HCT116 (cell line): ENCODE data around the gene GUSB. TPM values are rescaled to one million over a fixed set of nuclear protein-coding genes. Genes with fewer than 3 reads are reported as not detected.

Source experiments
- ATAC-seq: fragments of 200-7000 bp; cut with Tn5 transposase; 2 replicates; pipeline ENCODE4 v1.9.1; 2020; ENCODE audit warnings: mild to moderate bottlenecking, moderate library complexity
- BruUV-seq: library from RNA; stranded (reverse); fragments of 400-500 nt; replicated peaks from 2 replicates; lab custom pipeline; 2021; lab: Mats Ljungman, UMichigan
- CTCF ChIA-PET: fragments of 300-600 bp; sonication (Branson Sonifier 250); formaldehyde crosslinking; loops from one replicate; lab custom pipeline; 2021; ENCODE audit warnings: antibody characterized with exemption; lab: Charles Lee
- POLR2A ChIA-PET: fragments of 300-600, 350-600 bp; sonication (Branson Sonifier 250); formaldehyde crosslinking; loops from one replicate; lab custom pipeline; 2021; ENCODE audit warnings: antibody characterized with exemption; lab: Charles Lee
- RAD21 ChIA-PET, 2 experiments: fragments of 300-600 bp; sonication (Branson Sonifier 250); formaldehyde crosslinking; loops; one replicate each; lab custom pipeline; 2023; ENCODE audit warnings: low total read pairs in 2 of 2; ENCODE audit not compliant: uncharacterized antibody in 2 of 2, unreplicated experiment in 2 of 2, low non-redundant PET in 1 of 2; lab: Charles Lee
- DNase-seq: peaks from one replicate; pipeline ENCODE4 v3.0.0-alpha.2; 2010; ENCODE audit warnings: low read depth, low spot score
- H2AFZ ChIP-seq: fragments of 200-600 bp; shearing (Covaris generic), sonication (generic); 2 replicates; pipeline ENCODE4 v1.6.1; 2017; ENCODE audit warnings: low read depth, mixed run types, mixed read lengths, antibody characterized with exemption, low read length; ENCODE audit not compliant: poor library complexity, severe bottlenecking
- H3K27ac ChIP-seq: 2 replicates; pipeline ENCODE4 v1.5.1; 2012; ENCODE audit warnings: low read depth, low read length
- H3K27me3 ChIP-seq: fragments of 200-600 bp; sonication (generic); 2 replicates; pipeline ENCODE4 v1.6.1; 2016; ENCODE audit warnings: mixed run types, low read length, mixed read lengths; ENCODE audit not compliant: insufficient read depth
- H3K36me3 ChIP-seq, 2 experiments: fragments of 200-500 bp in 1 of 2; fragments of 200-600 bp in 1 of 2; sonication (Bioruptor generic) in 1 of 2; sonication (generic) in 1 of 2; 2 replicates each; pipeline versions ENCODE4 v1.5.1 to v1.6.1; 2014 to 2016; ENCODE audit warnings: low read length in 2 of 2, inconsistent platforms in 1 of 2, mixed read lengths in 1 of 2, mixed run types in 1 of 2; ENCODE audit not compliant: insufficient read depth in 2 of 2, control insufficient read depth in 1 of 2
- H3K4me1 ChIP-seq, 2 experiments: fragments of 200-600 bp in 1 of 2; sonication (generic) in 1 of 2; 2 replicates each; pipeline versions ENCODE4 v1.5.1 to v1.6.1; 2012 to 2017; ENCODE audit warnings: low read length in 2 of 2, inconsistent platforms in 1 of 2, mild to moderate bottlenecking in 1 of 2, mixed read lengths in 1 of 2, mixed run types in 1 of 2, moderate library complexity in 1 of 2; ENCODE audit not compliant: insufficient read depth in 2 of 2, control insufficient read depth in 1 of 2
- H3K4me2 ChIP-seq: fragments of 200-600 bp; sonication (generic); 2 replicates; pipeline ENCODE4 v1.6.1; 2017; ENCODE audit warnings: mixed run types, low read length, mixed read lengths
- H3K4me3 ChIP-seq, 2 experiments: fragments of 200-600 bp in 1 of 2; sonication (generic) in 1 of 2; replicated peaks in 1 of 2; 2 replicates each; pipeline ENCODE4 v1.5.1; 2011 to 2016; ENCODE audit warnings: low read length in 2 of 2, control low read depth in 1 of 2, low read depth in 1 of 2, mild to moderate bottlenecking in 1 of 2, mixed read lengths in 1 of 2, mixed run types in 1 of 2
- H3K79me2 ChIP-seq: fragments of 200-600 bp; sonication (generic); 2 replicates; pipeline ENCODE4 v1.6.1; 2017; ENCODE audit warnings: mild to moderate bottlenecking, mixed run types, low read length, moderate library complexity, mixed read lengths; ENCODE audit not compliant: insufficient read depth
- H3K9ac ChIP-seq: fragments of 200-600 bp; sonication (generic); 2 replicates; pipeline ENCODE4 v1.6.1; 2016; ENCODE audit warnings: low read length, mixed read lengths
- H3K9me2 ChIP-seq: fragments of 200-600 bp; sonication (generic), shearing (Covaris generic); 2 replicates; pipeline ENCODE4 v1.6.1; 2017; ENCODE audit warnings: mixed run types, mild to moderate bottlenecking, moderate library complexity; ENCODE audit not compliant: insufficient read depth
- H3K9me3 ChIP-seq, 2 experiments: fragments of 200-500 bp in 1 of 2; fragments of 200-600 bp in 1 of 2; sonication (Bioruptor generic) in 1 of 2; sonication (generic) in 1 of 2; 2 replicates each; pipeline ENCODE4 v1.6.1; 2014 to 2017; ENCODE audit warnings: low read length in 2 of 2, mixed read lengths in 2 of 2, inconsistent platforms in 1 of 2, low read depth in 1 of 2, mild to moderate bottlenecking in 1 of 2, mixed run types in 1 of 2, moderate library complexity in 1 of 2; ENCODE audit not compliant: control insufficient read depth in 1 of 2, insufficient read depth in 1 of 2
- H4K20me1 ChIP-seq: fragments of 200-600 bp; sonication (generic), shearing (Covaris generic); 2 replicates; pipeline ENCODE4 v1.6.1; 2017; ENCODE audit warnings: mixed run types, mild to moderate bottlenecking, moderate library complexity; ENCODE audit not compliant: insufficient read depth
- CBX3 ChIP-seq: IDR thresholded peaks from 2 replicates; pipeline ENCODE4 v1.6.1; 2012; ENCODE audit warnings: low read depth
- CEBPB ChIP-seq: IDR thresholded peaks from 2 replicates; pipeline ENCODE4 v1.6.1; 2012; ENCODE audit warnings: low read depth
- EGR1 ChIP-seq: IDR thresholded peaks from 2 replicates; pipeline ENCODE4 v1.6.1; 2012; ENCODE audit warnings: low read depth
- ELF1 ChIP-seq: IDR thresholded peaks from 2 replicates; pipeline ENCODE4 v1.6.1; 2012; ENCODE audit warnings: low read depth, borderline replicate concordance
- EZH2 ChIP-seq: fragments of 200-600 bp; sonication (generic); IDR thresholded peaks from 2 replicates; pipeline ENCODE4 v1.6.1; 2017; ENCODE audit warnings: antibody characterized with exemption, mixed run types
- EZH2phosphoT487 ChIP-seq: fragments of 200-600 bp; IDR thresholded peaks from 2 replicates; pipeline ENCODE4 v1.6.1; 2018; ENCODE audit warnings: antibody characterized with exemption, borderline replicate concordance
- FOSL1 ChIP-seq: IDR thresholded peaks from 2 replicates; pipeline ENCODE4 v1.6.1; 2012; ENCODE audit warnings: low read depth
- JUND ChIP-seq: IDR thresholded peaks from 2 replicates; pipeline ENCODE4 v1.6.1; 2012
- POLR2A ChIP-seq: IDR thresholded peaks from 2 replicates; pipeline ENCODE4 v1.7.0; 2011; ENCODE audit warnings: borderline replicate concordance; ENCODE audit not compliant: insufficient read depth, insufficient read length; ENCODE audit errors: extremely low read depth
- POLR2AphosphoS5 ChIP-seq: IDR thresholded peaks from 2 replicates; pipeline ENCODE4 v1.6.1; 2011; ENCODE audit warnings: mild to moderate bottlenecking, low read depth, low read length, moderate library complexity
- RAD21 ChIP-seq: IDR thresholded peaks from 2 replicates; pipeline ENCODE4 v1.6.1; 2012; ENCODE audit warnings: low read depth, mild to moderate bottlenecking
- SIN3A ChIP-seq: IDR thresholded peaks from 2 replicates; pipeline ENCODE4 v1.6.1; 2012; ENCODE audit warnings: low read depth
- TCF7L2 ChIP-seq: IDR thresholded peaks from 2 replicates; pipeline ENCODE4 v1.7.0; 2011; ENCODE audit warnings: borderline replicate concordance, inconsistent platforms; ENCODE audit not compliant: insufficient read depth, insufficient read length; ENCODE audit errors: extremely low read depth
- YY1 ChIP-seq: IDR thresholded peaks from 2 replicates; pipeline ENCODE4 v1.6.1; 2011; ENCODE audit warnings: low read length, low read depth, moderate library complexity, mild to moderate bottlenecking; ENCODE audit not compliant: insufficient replicate concordance; ENCODE audit errors: extremely low read depth
- ZNF274 ChIP-seq: fragments of 200-500 bp; sonication (Bioruptor generic); IDR thresholded peaks from 2 replicates; pipeline ENCODE4 v1.6.1; 2014; ENCODE audit warnings: mild to moderate bottlenecking, low read depth, low read length, inconsistent platforms
- intact Hi-C: fragments of 100-400 bp; cut with micrococcal nuclease; formaldehyde crosslinking; loops from 2 replicates; pipeline ENCODE4 v1.10.0; 2022
- total RNA-seq: library from RNA; stranded (reverse); gene quantifications from one replicate; pipeline ENCODE4 v1.2.1, GENCODE V29; 2021; ENCODE audit not compliant: unreplicated experiment
- TF ChIP-seq, protein P1 (sequence below): IDR thresholded peaks from 2 replicates; pipeline ENCODE4 v1.6.1; 2011; ENCODE audit warnings: mild to moderate bottlenecking, low read length, moderate library complexity; ENCODE audit not compliant: insufficient replicate concordance; ENCODE audit errors: extremely low read depth
- TF ChIP-seq, protein P2 (sequence below), 3 experiments: fragments of 200-600 bp in 1 of 3; sonication (generic) in 1 of 3; IDR thresholded peaks in 2 of 3; conservative IDR thresholded peaks in 1 of 3; 2 replicates each; pipeline ENCODE4 v1.5.1; 2012 to 2017; ENCODE audit warnings: low read depth in 2 of 3, low read length in 2 of 3, antibody characterized with exemption in 1 of 3, borderline replicate concordance in 1 of 3, control low read depth in 1 of 3, mild to moderate bottlenecking in 1 of 3, mixed read lengths in 1 of 3, mixed run types in 1 of 3, moderate library complexity in 1 of 3; ENCODE audit not compliant: insufficient read depth in 1 of 3
- TF ChIP-seq, protein P3 (sequence below): IDR thresholded peaks from 2 replicates; pipeline ENCODE4 v1.6.1; 2012; ENCODE audit warnings: low read depth

GUSB gene
- total RNA-seq, 1 experiment from 2014 or later, result 31.5 TPM

DNA sequence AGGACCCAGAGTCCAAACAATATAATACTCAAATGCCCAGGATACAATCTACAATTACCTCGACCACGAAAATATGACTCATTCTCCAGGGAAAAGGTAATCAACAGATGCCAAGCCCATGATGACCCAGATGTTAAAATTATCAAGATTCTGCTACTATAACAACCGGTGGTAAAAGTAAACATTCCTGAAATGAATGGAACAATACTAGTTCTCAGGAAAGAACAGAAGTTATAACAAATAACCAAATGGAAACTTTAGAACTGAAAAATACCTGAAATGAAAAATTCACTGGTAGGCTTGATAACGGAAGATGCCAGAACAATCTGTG is 34.1 kb upstream of the GUSB start (continued):
- TF ChIP-seq RAD21, result no peak
- TF ChIP-seq FOSL1, result no peak
- no peak for TF ChIP-seq EGR1
- TF ChIP-seq POLR2AphosphoS5, result no peak
- TF ChIP-seq, all 23 proteins: peak for 0

DNA sequence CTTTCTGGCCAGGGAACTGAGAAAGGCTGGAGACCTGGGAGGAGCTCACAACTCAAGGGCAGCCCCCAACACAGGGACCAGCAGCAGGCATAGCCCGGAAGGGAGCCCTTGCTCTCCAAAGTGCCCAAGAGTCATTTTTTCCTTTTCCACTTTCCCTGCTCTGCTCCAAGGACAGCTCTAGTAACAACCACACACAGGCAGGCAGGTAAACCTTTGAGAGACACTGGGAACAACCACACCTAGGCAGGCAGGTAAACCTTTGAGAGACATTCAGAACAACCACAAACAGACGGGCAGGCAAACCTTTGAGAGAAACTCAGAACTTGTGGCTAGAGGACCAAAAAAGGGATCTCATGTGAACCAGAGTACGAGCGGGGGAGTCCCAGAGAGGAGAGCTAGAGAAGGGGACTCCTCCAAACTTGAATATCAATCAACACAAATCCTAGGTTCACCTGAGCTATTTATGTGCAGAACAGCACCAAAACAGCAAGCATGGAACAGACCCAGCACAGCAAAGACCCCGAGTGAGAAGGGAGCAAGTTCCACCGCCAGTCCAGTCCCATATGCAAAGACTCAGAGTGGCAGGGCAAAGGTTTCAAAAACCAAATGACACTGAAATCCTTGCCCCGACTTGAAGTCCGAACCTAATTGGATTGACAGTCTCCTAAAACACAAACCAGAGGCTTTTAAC is 33.6 kb upstream of the GUSB start:
- Histone ChIP-seq H3K36me3 (no peaks in the 10 kb centered on the region), H3K4me3 (no peak overlapping the region), H3K4me2 (peak overlapping the region; percentile 13; the same call in 1 of the 2 replicates), H3K27ac (no peak overlapping the region), H3K79me2 (no peaks in the 10 kb centered on the region), H2AFZ (peak overlapping the region; percentile 29), H3K9me2 (no peaks in the 10 kb centered on the region), H4K20me1 (no peaks in the 10 kb centered on the region), H3K27me3 (no peaks in the 10 kb centered on the region), H3K9me3 (no peaks in the 10 kb centered on the region), H3K9ac (no peak overlapping the region), H3K4me1 (peaks cover 4 to 12% of the 10 kb centered on the region in 2 experiments; a peak in 2 of 4 replicates)
- ATAC-seq, result no peak
- no peak for DNase-seq
- ChIA-PET RAD21 (no interaction called here), CTCF (no interaction called here), POLR2A (interaction anchor here (1.3 kb wide), 1 partner anchor 10 kb away, joined by 3 read pairs; no protein-coding TSS in a partner anchor)
- intact Hi-C loops, result no loop called here
- no TSS peak for BruUV-seq
- TF ChIP-seq, protein P1, sequence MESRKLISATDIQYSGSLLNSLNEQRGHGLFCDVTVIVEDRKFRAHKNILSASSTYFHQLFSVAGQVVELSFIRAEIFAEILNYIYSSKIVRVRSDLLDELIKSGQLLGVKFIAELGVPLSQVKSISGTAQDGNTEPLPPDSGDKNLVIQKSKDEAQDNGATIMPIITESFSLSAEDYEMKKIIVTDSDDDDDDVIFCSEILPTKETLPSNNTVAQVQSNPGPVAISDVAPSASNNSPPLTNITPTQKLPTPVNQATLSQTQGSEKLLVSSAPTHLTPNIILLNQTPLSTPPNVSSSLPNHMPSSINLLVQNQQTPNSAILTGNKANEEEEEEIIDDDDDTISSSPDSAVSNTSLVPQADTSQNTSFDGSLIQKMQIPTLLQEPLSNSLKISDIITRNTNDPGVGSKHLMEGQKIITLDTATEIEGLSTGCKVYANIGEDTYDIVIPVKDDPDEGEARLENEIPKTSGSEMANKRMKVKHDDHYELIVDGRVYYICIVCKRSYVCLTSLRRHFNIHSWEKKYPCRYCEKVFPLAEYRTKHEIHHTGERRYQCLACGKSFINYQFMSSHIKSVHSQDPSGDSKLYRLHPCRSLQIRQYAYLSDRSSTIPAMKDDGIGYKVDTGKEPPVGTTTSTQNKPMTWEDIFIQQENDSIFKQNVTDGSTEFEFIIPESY, result no peak
- TF ChIP-seq EGR1 (no peak), POLR2AphosphoS5 (no peak), TCF7L2 (no peak), CBX3 (no peak), CEBPB (no peak), YY1 (no peak), EZH2phosphoT487 (no peak), ZNF274 (no peak), JUND (no peak), SIN3A (no peak), ELF1 (no peak), EZH2 (no peak), RAD21 (no peak), POLR2A (no peak)
- TF ChIP-seq, protein P2, sequence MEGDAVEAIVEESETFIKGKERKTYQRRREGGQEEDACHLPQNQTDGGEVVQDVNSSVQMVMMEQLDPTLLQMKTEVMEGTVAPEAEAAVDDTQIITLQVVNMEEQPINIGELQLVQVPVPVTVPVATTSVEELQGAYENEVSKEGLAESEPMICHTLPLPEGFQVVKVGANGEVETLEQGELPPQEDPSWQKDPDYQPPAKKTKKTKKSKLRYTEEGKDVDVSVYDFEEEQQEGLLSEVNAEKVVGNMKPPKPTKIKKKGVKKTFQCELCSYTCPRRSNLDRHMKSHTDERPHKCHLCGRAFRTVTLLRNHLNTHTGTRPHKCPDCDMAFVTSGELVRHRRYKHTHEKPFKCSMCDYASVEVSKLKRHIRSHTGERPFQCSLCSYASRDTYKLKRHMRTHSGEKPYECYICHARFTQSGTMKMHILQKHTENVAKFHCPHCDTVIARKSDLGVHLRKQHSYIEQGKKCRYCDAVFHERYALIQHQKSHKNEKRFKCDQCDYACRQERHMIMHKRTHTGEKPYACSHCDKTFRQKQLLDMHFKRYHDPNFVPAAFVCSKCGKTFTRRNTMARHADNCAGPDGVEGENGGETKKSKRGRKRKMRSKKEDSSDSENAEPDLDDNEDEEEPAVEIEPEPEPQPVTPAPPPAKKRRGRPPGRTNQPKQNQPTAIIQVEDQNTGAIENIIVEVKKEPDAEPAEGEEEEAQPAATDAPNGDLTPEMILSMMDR (IDR thresholded peaks at IDR 0.05 in 2 of 3, conservative IDR thresholded peaks at IDR 0.05 in 1 of 3; ENCODE audit: borderline replicate concordance in 1 of 3, insufficient read depth in 1 of 3, low read depth in 2 of 3, low read length in 2 of 3), result no peak
- TF ChIP-seq, protein P3, sequence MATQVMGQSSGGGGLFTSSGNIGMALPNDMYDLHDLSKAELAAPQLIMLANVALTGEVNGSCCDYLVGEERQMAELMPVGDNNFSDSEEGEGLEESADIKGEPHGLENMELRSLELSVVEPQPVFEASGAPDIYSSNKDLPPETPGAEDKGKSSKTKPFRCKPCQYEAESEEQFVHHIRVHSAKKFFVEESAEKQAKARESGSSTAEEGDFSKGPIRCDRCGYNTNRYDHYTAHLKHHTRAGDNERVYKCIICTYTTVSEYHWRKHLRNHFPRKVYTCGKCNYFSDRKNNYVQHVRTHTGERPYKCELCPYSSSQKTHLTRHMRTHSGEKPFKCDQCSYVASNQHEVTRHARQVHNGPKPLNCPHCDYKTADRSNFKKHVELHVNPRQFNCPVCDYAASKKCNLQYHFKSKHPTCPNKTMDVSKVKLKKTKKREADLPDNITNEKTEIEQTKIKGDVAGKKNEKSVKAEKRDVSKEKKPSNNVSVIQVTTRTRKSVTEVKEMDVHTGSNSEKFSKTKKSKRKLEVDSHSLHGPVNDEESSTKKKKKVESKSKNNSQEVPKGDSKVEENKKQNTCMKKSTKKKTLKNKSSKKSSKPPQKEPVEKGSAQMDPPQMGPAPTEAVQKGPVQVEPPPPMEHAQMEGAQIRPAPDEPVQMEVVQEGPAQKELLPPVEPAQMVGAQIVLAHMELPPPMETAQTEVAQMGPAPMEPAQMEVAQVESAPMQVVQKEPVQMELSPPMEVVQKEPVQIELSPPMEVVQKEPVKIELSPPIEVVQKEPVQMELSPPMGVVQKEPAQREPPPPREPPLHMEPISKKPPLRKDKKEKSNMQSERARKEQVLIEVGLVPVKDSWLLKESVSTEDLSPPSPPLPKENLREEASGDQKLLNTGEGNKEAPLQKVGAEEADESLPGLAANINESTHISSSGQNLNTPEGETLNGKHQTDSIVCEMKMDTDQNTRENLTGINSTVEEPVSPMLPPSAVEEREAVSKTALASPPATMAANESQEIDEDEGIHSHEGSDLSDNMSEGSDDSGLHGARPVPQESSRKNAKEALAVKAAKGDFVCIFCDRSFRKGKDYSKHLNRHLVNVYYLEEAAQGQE, result no peak
